ENCODE measurements around the gene AKAP7.

Gene AKAP7

DNA sequence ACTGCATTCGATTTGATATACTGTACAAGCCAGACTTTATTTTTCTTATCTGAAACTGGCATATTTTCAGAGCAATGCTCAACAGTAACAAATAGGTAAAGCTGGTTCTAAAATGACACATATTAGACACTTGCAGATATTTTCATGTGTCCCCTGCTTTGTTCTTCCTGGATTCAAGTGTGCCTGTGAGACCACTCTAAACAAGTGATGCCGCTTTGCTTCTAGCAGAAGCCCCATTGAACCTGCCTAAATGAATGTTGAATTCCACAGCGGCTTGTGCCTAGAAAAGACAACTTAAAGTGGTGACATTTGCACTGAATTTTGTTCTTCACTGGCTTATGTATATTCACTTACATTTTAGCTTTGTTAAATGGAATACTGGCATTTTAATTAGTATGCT is 115.7 kb downstream of the AKAP7 start:
- no peak for DNase-seq (ENCODE audit: low read depth)
- in situ Hi-C loops (cut with HindIII; ENCODE audit: low sequenced_read_pairs): no loop called here
- H3K4me3 ChIP-seq (ENCODE audit: low read depth, low read length): no peak overlapping the region
- TF ChIP-seq, protein P1, sequence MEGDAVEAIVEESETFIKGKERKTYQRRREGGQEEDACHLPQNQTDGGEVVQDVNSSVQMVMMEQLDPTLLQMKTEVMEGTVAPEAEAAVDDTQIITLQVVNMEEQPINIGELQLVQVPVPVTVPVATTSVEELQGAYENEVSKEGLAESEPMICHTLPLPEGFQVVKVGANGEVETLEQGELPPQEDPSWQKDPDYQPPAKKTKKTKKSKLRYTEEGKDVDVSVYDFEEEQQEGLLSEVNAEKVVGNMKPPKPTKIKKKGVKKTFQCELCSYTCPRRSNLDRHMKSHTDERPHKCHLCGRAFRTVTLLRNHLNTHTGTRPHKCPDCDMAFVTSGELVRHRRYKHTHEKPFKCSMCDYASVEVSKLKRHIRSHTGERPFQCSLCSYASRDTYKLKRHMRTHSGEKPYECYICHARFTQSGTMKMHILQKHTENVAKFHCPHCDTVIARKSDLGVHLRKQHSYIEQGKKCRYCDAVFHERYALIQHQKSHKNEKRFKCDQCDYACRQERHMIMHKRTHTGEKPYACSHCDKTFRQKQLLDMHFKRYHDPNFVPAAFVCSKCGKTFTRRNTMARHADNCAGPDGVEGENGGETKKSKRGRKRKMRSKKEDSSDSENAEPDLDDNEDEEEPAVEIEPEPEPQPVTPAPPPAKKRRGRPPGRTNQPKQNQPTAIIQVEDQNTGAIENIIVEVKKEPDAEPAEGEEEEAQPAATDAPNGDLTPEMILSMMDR (IDR thresholded peaks at IDR 0.05; ENCODE audit: low read depth, low read length, missing control alignments): no peak

- in situ Hi-C loops (cut with HindIII; ENCODE audit: low sequenced_read_pairs): no loop called here
- TF ChIP-seq, protein P1 (IDR thresholded peaks at IDR 0.05; ENCODE audit: low read depth, low read length, missing control alignments): no peak
- no peak for DNase-seq (ENCODE audit: low read depth)
- H3K4me3 ChIP-seq (ENCODE audit: low read depth, low read length): no peak overlapping the region
Measured at GRCh38 chr6:131251590-131252199, 116.4 kb downstream of the AKAP7 start.

DNA sequence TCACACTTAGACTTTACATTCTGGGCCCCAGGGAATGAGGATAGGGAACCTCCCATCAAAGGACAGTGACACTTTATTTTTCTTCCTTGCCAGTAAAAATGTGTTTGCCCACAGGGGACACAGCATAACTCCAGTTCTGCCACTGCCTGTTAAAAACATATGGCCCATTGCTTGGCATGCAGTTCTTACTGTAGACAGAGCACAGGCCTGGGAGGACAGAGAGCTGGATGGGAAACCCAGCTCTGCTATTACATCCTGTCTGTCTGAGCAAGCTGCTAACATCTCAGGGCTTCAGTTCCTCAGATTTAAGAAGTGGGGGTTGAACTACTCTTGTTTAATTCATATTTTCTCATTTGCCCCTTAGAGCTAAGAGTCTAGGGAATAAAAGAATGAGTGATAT is 120.2 kb downstream of the AKAP7 start:
- TF ChIP-seq, protein P1 (IDR thresholded peaks at IDR 0.05; ENCODE audit: low read depth, low read length, missing control alignments): no peak
- in situ Hi-C loops (cut with HindIII; ENCODE audit: low sequenced_read_pairs): no loop called here
- no peak for DNase-seq (ENCODE audit: low read depth)
- H3K4me3 ChIP-seq (ENCODE audit: low read depth, low read length): no peak overlapping the region

GRCh38 chr6:131255911-131256310 is 120.6 kb downstream of the AKAP7 start:
- TF ChIP-seq, protein P1 (IDR thresholded peaks at IDR 0.05; ENCODE audit: low read depth, low read length, missing control alignments): no peak
- H3K4me3 ChIP-seq (ENCODE audit: low read depth, low read length): no peak overlapping the region
- peak; percentile 16 for DNase-seq (ENCODE audit: low read depth)
- in situ Hi-C loops (cut with HindIII; ENCODE audit: low sequenced_read_pairs): no loop called here

- no peak overlapping the region for H3K4me3 ChIP-seq (ENCODE audit: low read depth, low read length)
- TF ChIP-seq, protein P1 (IDR thresholded peaks at IDR 0.05; ENCODE audit: low read depth, low read length, missing control alignments): no peak
- in situ Hi-C loops (cut with HindIII; ENCODE audit: low sequenced_read_pairs): no loop called here
- no peak for DNase-seq (ENCODE audit: low read depth)
Measured at GRCh38 chr6:131257104-131257503, 121.8 kb downstream of the AKAP7 start.

DNA sequence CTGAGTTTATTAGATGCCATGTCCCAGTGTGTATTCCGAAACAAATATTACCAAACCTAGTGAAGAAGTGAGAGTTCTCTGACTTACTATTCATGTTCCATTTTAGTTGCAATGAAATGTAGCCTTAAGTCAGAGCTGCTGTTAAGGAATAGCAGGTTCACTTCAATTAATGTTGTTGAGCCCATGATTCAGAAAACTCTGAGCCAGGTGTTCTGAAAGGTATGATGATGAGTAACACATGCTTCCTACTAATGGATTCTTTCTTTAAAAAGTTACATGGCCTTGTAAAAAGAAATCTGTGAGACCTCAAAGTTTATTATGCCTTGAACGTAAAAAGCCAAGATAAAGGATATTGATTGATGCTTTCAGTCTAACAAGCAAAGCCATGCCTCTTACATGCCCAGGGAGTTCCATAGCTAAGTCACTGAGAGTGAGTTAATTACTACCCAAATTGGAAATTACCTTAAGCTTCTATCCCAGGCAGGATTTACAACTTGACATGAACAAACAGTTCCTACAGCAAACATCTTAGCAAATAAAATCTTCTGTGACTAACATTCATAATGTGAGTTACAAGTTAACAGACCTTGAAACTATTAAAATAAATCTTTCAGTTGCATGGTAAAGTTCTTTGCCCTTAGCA is 122.9 kb downstream of the AKAP7 start:
- TF ChIP-seq, protein P1 (IDR thresholded peaks at IDR 0.05; ENCODE audit: low read depth, low read length, missing control alignments): no peak
- in situ Hi-C loops (cut with HindIII; ENCODE audit: low sequenced_read_pairs): no loop called here
- DNase-seq (ENCODE audit: low read depth): no peak
- H3K4me3 ChIP-seq (ENCODE audit: low read depth, low read length): no peak overlapping the region
